SKM-1 treated with dmso at 0.1 percent for 144 hours (cell line): ENCODE results near the gene SORCS1.

Experiments
- DNase-seq: peaks from one replicate; lab custom pipeline; 2025; ENCODE audit not compliant: unreplicated experiment; lab: John Stamatoyannopoulos, UW

The SORCS1 gene

GRCh38 chr10:106765928-106766327, 398.6 kb downstream of the SORCS1 start:
- no peak for DNase-seq

DNA sequence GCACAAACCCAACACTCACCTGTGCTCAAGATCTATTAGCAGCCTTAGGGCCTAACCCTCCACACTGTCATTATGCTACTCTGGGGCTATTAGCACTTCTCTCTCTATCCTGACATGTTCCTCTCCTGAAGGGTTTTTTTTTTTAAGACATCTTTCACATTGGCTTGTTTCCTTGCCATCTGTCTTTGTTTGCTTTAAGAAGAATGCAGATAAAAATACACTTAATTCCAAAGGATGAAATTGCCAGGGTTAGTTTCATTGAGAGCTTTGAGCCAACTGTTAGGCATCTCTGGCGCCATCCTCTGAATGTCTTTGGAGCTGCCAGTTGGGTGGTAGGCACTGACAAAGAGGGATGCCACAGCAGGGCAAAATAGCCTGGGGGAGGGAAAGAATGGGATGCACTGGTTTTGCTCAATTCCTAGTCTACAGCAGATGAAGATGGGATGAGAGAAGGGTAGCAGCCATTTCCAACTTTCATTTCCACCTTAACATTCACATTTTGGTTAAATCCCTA, 399.2 kb downstream of the SORCS1 start:
- no peak for DNase-seq

- DNase-seq: no peak
Measured at GRCh38 chr10:106764360-106764759, 400.1 kb downstream of the SORCS1 start.

GRCh38 chr10:106761906-106762305, 402.6 kb downstream of the SORCS1 start:
- no peak for DNase-seq

- DNase-seq: no peak
Measured at GRCh38 chr10:106757521-106757920, 407.0 kb downstream of the SORCS1 start.

GRCh38 chr10:106751091-106751490, 413.4 kb downstream of the SORCS1 start:
- DNase-seq: no peak

GRCh38 chr10:106746868-106747267, 417.6 kb downstream of the SORCS1 start:
- no peak for DNase-seq

GRCh38 chr10:106741006-106741530, 423.4 kb downstream of the SORCS1 start:
- no peak for DNase-seq

DNA sequence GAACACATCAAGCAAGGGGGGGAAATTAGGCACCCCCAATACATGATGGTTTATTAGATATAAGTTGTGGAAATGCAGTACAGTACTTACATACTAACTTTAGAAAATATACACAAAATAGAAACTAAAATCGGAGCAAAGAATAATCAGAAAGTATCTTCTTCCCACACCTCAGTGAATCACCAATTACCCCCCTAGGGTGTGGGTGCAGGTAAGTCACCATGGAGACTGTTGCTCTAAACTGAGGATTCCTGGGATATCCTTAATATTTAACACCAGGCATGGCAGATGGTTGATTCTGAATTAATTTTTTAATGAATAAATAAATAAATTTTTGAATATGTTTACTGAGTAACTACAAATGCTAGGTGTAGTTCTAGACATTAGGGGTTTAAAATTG, 424.4 kb downstream of the SORCS1 start:
- no peak for DNase-seq

DNA sequence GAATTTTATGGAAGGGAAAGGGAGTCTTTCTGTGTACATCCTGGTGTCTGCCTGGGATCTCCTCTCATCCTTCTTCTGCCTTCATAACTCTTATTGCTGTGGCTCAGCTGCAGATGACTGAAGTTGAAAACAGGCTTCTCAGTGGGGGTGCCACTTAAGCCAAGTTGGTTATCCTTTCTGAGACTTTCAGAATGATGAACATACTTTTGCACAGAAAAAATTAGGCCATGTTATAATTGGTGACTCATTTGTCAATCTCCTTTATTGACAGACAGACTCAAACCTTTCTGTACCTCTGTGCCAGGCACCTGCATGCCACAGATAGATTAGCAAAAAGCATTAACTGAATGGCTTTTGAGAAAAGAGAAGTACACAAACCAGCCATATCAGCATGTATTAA, 430.3 kb downstream of the SORCS1 start:
- DNase-seq: no peak

GRCh38 chr10:106728232-106728631, 436.3 kb downstream of the SORCS1 start:
- DNase-seq: no peak

GRCh38 chr10:106727170-106727569, 437.3 kb downstream of the SORCS1 start:
- DNase-seq: no peak

- DNase-seq: no peak
Measured at GRCh38 chr10:106722524-106722923, 442.0 kb downstream of the SORCS1 start.

DNA sequence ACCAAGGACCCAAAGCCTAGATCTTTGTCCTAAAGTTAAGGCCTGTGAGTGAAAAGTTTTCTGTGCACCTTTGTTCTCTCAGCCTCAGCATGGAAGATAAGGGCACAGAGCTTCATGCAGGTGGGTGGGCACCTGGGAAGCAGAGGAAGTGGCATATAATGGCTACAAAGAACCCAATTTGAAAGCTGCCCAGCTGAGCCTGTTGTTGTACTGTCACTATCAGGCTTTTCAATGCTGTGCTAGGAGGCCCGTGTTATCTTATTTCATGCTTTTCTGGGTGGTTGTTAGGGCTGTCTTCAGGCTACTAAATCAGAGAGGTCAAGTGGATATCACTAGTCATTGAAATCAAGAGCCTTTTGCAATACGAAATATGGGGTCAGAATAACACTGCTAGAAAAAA, 443.8 kb downstream of the SORCS1 start:
- DNase-seq: no peak

DNA sequence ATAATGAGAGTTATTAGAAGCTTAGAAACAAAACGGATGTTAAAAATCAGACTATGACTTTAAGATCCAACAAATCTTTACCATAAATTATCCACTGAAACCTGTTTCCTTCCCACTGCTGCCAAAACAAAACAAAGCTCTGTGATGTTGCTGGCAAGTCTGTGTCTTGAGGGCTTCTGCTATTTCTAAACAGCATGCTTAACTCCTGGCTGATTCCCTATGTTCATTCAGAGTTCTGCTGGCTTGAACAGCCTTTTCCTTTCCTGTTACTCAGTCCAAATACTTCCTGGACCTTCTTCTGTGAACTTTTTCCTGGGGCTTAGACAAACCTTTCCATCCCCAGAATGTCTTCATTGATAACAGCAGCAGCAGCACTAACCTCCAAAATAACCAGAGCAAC, 448.1 kb downstream of the SORCS1 start:
- DNase-seq: no peak

- no peak for DNase-seq
Measured at GRCh38 chr10:106714734-106715555, 449.6 kb downstream of the SORCS1 start.

DNA sequence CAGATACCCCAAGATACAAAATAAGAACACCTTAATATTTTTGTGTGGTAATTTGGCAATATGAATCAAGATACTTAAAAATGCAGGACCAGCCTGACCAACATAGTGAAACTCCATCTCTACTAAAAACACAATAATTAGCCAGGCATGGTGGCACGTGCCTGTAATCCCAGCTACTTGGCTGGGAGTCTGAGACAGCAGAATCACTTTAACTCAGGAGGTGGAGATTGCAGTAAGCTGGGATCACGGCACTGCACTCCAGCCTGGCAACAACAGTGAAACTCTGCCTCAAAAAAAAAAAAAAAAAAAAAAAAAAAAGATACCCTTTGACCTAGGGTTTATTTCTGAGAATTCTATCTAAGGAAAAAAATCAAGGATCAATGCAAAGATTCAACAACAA, 450.7 kb downstream of the SORCS1 start:
- no peak for DNase-seq

DNA sequence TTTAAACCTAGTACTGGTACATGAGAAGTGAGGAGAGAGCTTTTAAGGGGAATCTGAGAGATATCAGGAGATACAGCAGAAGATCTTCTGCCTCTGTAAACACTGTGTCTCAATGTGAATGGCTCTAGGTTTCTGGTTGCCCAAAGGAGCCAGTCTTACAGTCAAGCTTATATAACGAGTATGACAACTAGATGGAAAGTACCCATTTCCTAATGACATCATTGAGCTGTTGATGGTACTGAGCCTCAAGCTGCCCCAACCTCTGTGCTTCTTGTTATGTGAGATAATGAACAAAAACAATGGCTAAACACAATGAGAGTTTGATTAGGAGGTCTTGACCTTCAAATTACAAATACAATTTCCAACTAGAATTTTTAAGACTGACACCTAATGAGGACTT, 451.5 kb downstream of the SORCS1 start:
- no peak for DNase-seq

DNA sequence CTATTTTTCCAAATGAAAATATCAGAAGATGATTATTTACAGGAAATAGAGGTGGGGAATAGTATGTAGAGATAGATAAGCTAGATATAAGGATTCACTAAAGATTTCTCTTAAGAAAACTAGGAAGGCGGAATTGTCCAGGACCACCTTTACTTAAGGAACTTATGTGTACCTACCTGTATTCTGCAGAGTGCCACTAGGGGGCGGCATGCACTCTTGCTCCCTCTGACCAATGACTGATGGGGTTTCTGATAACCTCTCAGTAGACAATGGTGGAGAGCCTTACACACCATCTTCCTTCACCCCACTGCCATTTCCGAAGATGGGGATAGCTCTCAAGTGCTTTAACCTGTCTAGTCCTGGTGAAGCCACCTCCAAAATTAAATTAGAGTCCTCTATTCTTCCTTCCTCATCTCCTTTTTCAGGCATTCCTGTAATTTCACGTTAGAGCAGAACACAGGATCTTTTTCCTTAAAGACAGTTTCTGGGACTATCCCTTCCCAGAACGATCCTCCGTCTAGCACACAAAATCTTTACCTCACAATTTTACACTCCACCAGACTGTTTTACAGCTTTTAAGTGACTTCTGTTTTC, 453.1 kb downstream of the SORCS1 start:
- peak; percentile 40 for DNase-seq

- DNase-seq: no peak
Measured at GRCh38 chr10:106708506-106708905, 456.0 kb downstream of the SORCS1 start.

- no peak for DNase-seq
Measured at GRCh38 chr10:106707657-106708056, 456.8 kb downstream of the SORCS1 start.

DNA sequence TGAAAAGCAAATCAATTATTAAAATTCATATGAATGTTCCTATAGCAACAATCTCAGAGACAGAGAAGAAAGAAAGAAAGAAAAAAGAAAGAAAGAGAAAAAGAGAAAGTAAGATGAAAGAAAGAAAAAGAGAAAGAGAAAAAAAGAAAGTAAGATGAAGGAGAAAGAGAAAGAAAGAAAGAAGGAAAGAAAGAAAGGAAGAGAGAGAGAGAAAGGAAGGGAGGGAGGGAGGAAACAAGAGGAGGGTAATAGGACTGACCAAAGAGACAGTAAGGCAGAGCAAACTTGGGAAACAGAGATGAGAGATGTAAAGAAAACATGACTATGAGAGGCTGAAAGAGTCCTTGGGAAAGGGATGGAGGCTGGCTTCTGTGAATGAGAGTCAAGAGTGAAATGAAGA, 458.4 kb downstream of the SORCS1 start:
- DNase-seq: no peak
